NCI-H187 treated with DMSO at 0.1 percent for 48 hours (cell line): ENCODE data around the gene HOXA6.
A peak's percentile ranks its signal among the peaks of the same experiment; 100 is the strongest.

Experiments used
- DNase-seq: peaks from one replicate; lab custom pipeline; 2025; lab: John Stamatoyannopoulos, UW

HOXA6 gene

GRCh38 chr7:27184337-27185012 is 36.9 kb upstream of the HOXA6 start:
- no peak for DNase-seq

- no peak for DNase-seq
Measured at GRCh38 chr7:27183682-27184336, 36.2 kb upstream of the HOXA6 start.

GRCh38 chr7:27182861-27183681 is 35.5 kb upstream of the HOXA6 start:
- no peak for DNase-seq

- DNase-seq: no peak
Measured at GRCh38 chr7:27182285-27182841, 34.8 kb upstream of the HOXA6 start.

GRCh38 chr7:27181795-27182275 is 34.3 kb upstream of the HOXA6 start:
- no peak for DNase-seq

- no peak for DNase-seq
Measured at GRCh38 chr7:27180431-27181420, 33.2 kb upstream of the HOXA6 start.

GRCh38 chr7:27179503-27180430 is 32.2 kb upstream of the HOXA6 start:
- no peak for DNase-seq

- DNase-seq: no peak
Measured at GRCh38 chr7:27179030-27179429, 31.5 kb upstream of the HOXA6 start.

- no peak for DNase-seq
Measured at GRCh38 chr7:27178366-27178765, 30.8 kb upstream of the HOXA6 start.

- no peak for DNase-seq
Measured at GRCh38 chr7:27177795-27178320, 30.3 kb upstream of the HOXA6 start.

GRCh38 chr7:27176962-27177794 is 29.6 kb upstream of the HOXA6 start:
- DNase-seq: no peak

- no peak for DNase-seq
Measured at GRCh38 chr7:27176524-27176845, 28.9 kb upstream of the HOXA6 start.

GRCh38 chr7:27175626-27176523 is 28.3 kb upstream of the HOXA6 start:
- no peak for DNase-seq

- peak; percentile 70 for DNase-seq
Measured at GRCh38 chr7:27174874-27175625, 27.5 kb upstream of the HOXA6 start.

- DNase-seq: no peak
Measured at GRCh38 chr7:27173956-27174873, 26.6 kb upstream of the HOXA6 start, which contains the start of gene HOXA10. HOXA10 (minus strand) TSS chr7:27174320; CDS start chr7:27174306, 14 bp downstream.

- no peak for DNase-seq
Measured at GRCh38 chr7:27173511-27173955, 26.0 kb upstream of the HOXA6 start.
